Fibroblast of villous mesenchyme (primary cell): ENCODE data around the gene TEX2. TPM values are rescaled to one million over a fixed set of nuclear protein-coding genes. Genes with fewer than 3 reads are reported as not detected.
"Not testable (repeated sequence)": the region's sequence is repeated elsewhere in the genome, so short reads cannot be mapped to it uniquely, and the experiment has no call there.

Experiments used
- DNase-seq: peaks from one replicate; pipeline ENCODE4 v3.0.0-alpha.2; 2010; ENCODE audit warnings: low read depth
- H3K4me3 ChIP-seq: 2 replicates; pipeline ENCODE4 v1.5.1; 2011; ENCODE audit warnings: low read depth, mild to moderate bottlenecking, low read length
- total RNA-seq: library from RNA; depleted of rRNA; stranded (reverse); fragments of >200 nt; gene quantifications from 2 replicates; pipeline ENCODE4 v1.2.3, GENCODE V29; 2012
- TF ChIP-seq, protein P1 (sequence below): IDR thresholded peaks from 2 replicates; pipeline ENCODE4 v1.5.1; 2012; ENCODE audit warnings: low read depth, mild to moderate bottlenecking, low read length; ENCODE audit not compliant: insufficient read depth

The TEX2 gene
- total RNA-seq, 1 donor: 45.8 TPM

DNA sequence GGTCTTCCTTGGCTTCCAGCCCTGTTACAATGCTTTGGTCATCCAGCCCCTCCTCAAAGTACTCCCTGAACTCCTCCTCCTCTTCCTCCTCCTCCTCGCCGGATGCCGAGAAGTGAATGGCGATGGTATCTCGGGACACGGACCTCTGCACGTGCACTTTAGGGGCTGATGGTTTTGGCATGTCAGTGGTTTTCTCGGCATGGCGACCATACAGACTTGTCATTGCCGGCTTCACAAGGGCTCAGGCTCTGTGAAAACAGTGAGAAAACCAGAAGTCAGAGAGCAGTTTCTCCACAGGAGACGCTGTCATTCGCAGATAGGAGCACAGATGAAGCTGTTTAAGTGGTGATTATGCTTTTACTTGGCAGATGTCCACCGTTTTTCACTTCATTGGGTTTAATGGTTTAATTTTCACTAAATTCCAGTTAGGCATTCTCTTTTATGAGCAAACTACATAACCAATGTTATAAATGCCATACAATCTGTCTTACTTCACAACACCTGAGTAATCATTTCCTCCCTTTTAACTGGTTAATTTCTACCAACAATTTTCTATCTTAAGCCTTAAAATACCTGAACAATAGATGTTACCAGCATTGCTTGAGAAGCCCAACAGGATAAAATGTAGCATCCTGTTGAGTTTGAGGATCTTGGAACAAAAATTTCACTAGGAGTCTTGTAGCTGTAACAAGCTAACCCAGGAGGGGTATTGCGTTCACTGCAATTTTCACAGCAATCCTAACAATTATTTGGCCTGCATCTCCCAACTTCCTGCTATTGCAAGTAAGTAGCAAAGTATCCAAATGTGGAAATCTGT is 48.9 kb downstream of the TEX2 start:
- TF ChIP-seq, protein P1, sequence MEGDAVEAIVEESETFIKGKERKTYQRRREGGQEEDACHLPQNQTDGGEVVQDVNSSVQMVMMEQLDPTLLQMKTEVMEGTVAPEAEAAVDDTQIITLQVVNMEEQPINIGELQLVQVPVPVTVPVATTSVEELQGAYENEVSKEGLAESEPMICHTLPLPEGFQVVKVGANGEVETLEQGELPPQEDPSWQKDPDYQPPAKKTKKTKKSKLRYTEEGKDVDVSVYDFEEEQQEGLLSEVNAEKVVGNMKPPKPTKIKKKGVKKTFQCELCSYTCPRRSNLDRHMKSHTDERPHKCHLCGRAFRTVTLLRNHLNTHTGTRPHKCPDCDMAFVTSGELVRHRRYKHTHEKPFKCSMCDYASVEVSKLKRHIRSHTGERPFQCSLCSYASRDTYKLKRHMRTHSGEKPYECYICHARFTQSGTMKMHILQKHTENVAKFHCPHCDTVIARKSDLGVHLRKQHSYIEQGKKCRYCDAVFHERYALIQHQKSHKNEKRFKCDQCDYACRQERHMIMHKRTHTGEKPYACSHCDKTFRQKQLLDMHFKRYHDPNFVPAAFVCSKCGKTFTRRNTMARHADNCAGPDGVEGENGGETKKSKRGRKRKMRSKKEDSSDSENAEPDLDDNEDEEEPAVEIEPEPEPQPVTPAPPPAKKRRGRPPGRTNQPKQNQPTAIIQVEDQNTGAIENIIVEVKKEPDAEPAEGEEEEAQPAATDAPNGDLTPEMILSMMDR: no peak
- no peak overlapping the region for H3K4me3 ChIP-seq
- no peak for DNase-seq

DNA sequence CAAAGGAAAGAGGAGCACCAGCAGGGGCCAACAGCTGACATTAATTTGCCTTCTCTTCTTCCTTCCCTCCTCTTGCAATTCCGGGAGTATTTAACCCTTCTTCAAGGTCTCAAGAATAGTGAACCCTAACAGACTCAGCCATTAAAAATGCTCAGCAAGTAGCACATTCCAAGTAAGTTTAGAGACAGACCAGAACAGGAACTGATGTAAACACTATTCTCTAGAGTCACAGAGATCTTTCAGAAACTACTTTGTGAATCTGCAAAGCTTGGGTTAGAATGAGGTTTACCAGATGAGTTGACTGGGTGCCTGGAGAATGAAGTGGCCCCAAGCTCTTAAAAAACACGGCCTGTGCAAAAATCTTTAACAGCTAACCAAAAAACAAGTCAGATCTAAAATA is 50.9 kb downstream of the TEX2 start:
- TF ChIP-seq, protein P1: no peak

DNA sequence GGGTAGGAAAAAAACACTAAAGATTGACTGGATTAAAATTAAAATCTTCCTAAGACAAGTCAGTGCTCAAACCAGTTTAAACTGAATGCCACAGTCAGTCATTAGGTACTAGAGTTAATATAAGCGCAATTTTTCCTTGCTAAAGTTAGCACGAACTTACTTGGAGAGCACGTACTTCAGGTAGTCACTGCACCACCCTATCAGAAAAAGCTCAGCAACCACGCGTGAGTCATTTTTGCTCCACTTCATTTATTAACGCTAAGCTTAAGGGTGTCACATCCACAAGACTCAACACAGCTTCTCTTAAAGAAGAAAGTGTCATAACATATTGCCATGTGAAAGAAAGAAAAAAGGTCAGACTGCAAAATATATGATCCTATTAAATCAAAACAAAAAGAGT is 53.1 kb downstream of the TEX2 start:
- DNase-seq: no peak
- TF ChIP-seq, protein P1: no peak
- no peak overlapping the region for H3K4me3 ChIP-seq

More for the DNA sequence above, 50.9 kb downstream of the TEX2 start:
- DNase-seq: peak; percentile 91
- H3K4me3 ChIP-seq: no peak overlapping the region

DNA sequence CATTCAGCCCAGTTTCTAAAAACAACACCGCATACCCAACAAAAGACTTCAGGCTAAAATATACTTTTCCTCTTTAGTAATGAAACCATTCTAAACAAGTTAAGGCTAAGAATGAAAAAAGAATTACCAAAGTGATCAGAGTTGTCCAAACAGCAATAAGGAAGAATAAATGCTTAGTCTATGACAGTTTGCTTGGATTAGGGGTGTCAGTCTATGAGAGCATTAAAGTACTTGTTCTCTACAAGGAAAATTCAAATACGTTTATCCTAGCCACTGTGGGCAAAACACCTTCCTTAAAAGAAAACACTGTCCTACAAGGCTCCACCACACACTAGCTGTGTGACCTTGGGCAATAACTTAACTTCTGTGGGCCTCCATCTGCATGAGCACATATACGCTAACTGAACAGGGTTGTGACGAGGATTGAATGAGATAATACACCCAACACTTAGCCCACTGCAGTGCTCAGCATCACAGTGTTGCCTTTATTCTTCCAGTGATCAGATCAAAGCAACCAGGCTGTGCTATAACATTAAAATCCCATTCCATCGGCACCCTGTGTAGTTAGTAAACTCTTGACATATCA is 53.6 kb downstream of the TEX2 start:
- no peak overlapping the region for H3K4me3 ChIP-seq
- no peak for DNase-seq
- TF ChIP-seq, protein P1: no peak

DNA sequence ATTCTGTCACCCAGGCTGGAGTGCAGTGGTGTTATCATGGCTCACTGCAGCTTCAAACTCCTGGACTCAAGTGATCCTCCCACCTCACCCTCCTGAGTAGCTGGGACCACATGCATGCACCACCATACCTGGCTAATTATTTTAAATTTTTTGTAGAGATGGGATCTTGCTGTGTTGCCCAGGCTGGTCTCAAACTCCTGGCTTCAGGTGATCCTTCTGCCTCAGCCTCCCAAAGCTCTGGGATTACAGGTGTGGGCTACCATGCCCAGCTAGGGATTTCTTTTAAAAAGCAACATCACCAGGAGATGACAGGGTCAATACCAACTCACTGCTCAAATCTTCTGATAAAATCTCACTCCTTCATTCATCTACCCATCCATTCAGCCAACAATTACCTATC is 54.4 kb downstream of the TEX2 start:
- not testable (repeated sequence) for DNase-seq, H3K4me3 ChIP-seq

DNA sequence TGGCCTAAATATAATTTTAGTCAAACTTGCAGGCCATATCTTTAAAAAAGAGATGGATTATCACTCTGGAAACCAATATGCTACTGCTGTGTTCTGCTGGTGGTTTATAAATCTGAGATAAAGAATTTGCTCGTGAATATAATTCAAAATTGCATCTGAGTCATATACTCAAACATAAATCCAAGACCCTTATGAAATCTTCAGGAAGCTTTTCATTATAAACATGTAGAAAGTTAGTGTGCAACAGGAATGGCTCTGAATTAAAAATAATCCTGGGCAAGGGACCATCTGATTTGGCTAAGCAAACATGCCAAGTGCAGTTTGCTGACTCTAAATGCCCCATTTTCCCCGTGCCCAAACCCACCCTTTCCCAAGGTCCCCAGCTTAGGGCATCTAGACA is 57.3 kb downstream of the TEX2 start:
- H3K4me3 ChIP-seq: no peak overlapping the region
- DNase-seq: no peak
- TF ChIP-seq, protein P1: no peak

DNA sequence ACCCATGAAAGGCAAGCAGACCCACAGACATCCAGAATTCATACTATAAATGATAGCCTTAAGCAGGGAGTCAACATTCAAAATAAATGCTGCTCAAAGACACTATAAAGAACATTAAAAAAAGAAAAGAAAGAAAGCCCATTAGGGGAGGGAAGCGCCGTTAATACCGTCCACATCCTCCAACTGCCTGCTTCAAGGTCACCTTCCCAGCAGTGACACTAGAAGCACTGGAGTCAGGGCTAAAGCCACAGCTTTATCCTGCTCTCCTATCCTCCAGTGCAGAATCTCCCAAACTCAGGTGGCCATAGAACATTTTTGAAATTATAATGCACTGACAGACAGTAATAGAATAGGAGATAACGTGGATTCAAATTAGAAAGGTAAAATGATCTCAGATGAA is 59.4 kb downstream of the TEX2 start:
- H3K4me3 ChIP-seq: no peak overlapping the region
- no peak for DNase-seq
- TF ChIP-seq, protein P1: no peak
